BJ (cell line): ENCODE data around the gene NPC1. TPM values are rescaled to one million over a fixed set of nuclear protein-coding genes. Genes with fewer than 3 reads are reported as not detected.

Experiments used
- CTCF ChIA-PET: fragments of 350-600 bp; formaldehyde crosslinking; extraction: SDS; loops from one replicate; lab custom pipeline; 2021; ENCODE audit warnings: antibody characterized with exemption, inconsistent platforms; lab: Yijun Ruan, JAX
- POLR2A ChIA-PET: fragments of 300-600 bp; sonication (Branson Sonifier 250); formaldehyde crosslinking; extraction: SDS; loops from one replicate; lab custom pipeline; 2021; ENCODE audit warnings: antibody characterized with exemption; lab: Charles Lee
- DNase-seq: peaks from one replicate; pipeline ENCODE4 v3.0.0-alpha.2; 2011; ENCODE audit warnings: low read depth
- H3K27me3 ChIP-seq: 2 replicates; pipeline ENCODE4 v1.6.0; 2011; ENCODE audit warnings: low read length; ENCODE audit not compliant: control insufficient read depth, insufficient read depth
- H3K36me3 ChIP-seq: 2 replicates; pipeline ENCODE4 v1.5.1; 2011; ENCODE audit warnings: low read length; ENCODE audit not compliant: control insufficient read depth, insufficient read depth
- H3K4me3 ChIP-seq: 2 replicates; pipeline ENCODE4 v1.5.1; 2011; ENCODE audit warnings: low read depth, mild to moderate bottlenecking, control low read depth, low read length
- CTCF ChIP-seq: IDR thresholded peaks from 2 replicates; pipeline ENCODE4 v1.5.1; 2011; ENCODE audit warnings: low read depth, mild to moderate bottlenecking, control low read depth, inconsistent platforms, low read length, moderate library complexity; ENCODE audit not compliant: insufficient read depth
- polyA plus RNA-seq: library from polyadenylated mRNA; depleted of rRNA; stranded (reverse); fragments of >200 nt; gene quantifications from 2 replicates; pipeline ENCODE4 v1.2.3, GENCODE V29; 2011

Gene NPC1
- polyA plus RNA-seq, 1 experiment: 54.5 TPM

GRCh38 chr18:23627321-23627720 lies 41.0 kb upstream of the NPC1 start:
- ChIA-PET POLR2A (no interaction called here), CTCF (interaction anchor here (0.6 to 10.8 kb wide), 6 partner anchors 13 to 291 kb away, joined by 3 to 102 read pairs (median 4); no protein-coding TSS in a partner anchor)

GRCh38 chr18:23626451-23627279 lies 40.4 kb upstream of the NPC1 start:
- no peaks in the 10 kb centered on the region; the same call in 1 of the 2 replicates for H3K27me3 ChIP-seq
- H3K4me3 ChIP-seq: no peak overlapping the region
- no peak for TF ChIP-seq CTCF
- no peaks in the 10 kb centered on the region for H3K36me3 ChIP-seq
- ChIA-PET POLR2A (no interaction called here), CTCF (interaction anchor here (0.6 to 10.8 kb wide), 9 partner anchors 13 to 292 kb away, joined by 3 to 102 read pairs (median 4); no protein-coding TSS in a partner anchor)
- no peak for DNase-seq

More at GRCh38 chr18:23627321-23627720, 41.0 kb upstream of the NPC1 start:
- peak; percentile 65 for DNase-seq
- H3K36me3 ChIP-seq: no peaks in the 10 kb centered on the region
- no peak overlapping the region for H3K4me3 ChIP-seq
- no peaks in the 10 kb centered on the region for H3K27me3 ChIP-seq
- no peak for TF ChIP-seq CTCF

- ChIA-PET POLR2A (no interaction called here), CTCF (interaction anchor here (0.5 to 10.8 kb wide), 6 partner anchors 10 to 288 kb away, joined by 3 to 102 read pairs (median 6); no protein-coding TSS in a partner anchor)
- Histone ChIP-seq H3K36me3 (no peaks in the 10 kb centered on the region), H3K4me3 (no peak overlapping the region), H3K27me3 (peaks cover 2% of the 10 kb centered on the region)
- TF ChIP-seq CTCF: no peak
- DNase-seq: no peak
These were observed 36.7 kb upstream of the NPC1 start for GRCh38 chr18:23623040-23623439.

- H3K27me3 ChIP-seq: peaks cover 2% of the 10 kb centered on the region
- CTCF ChIA-PET: interaction anchor here (0.6 to 10.8 kb wide), 3 partner anchors 12 to 89 kb away, joined by 3 to 102 read pairs (median 10); no protein-coding TSS in a partner anchor
- H3K4me3 ChIP-seq: peak overlapping the region; percentile 40
- POLR2A ChIA-PET: no interaction called here
- DNase-seq: no peak
- TF ChIP-seq CTCF: peak; percentile 21; the same call in 1 of the 2 replicates
- H3K36me3 ChIP-seq: no peaks in the 10 kb centered on the region
These were observed 33.1 kb upstream of the NPC1 start for GRCh38 chr18:23619388-23619881.

- POLR2A ChIA-PET: no interaction called here
- Histone ChIP-seq H3K27me3 (peaks cover 2% of the 10 kb centered on the region), H3K36me3 (no peaks in the 10 kb centered on the region), H3K4me3 (peak overlapping the region; percentile 40)
- TF ChIP-seq CTCF: peak; percentile 19; the same call in 1 of the 2 replicates
- DNase-seq: no peak
- CTCF ChIA-PET: interaction anchor here (4.2 to 10.8 kb wide), 2 partner anchors 11 to 84 kb away, joined by 10 to 102 read pairs; no protein-coding TSS in a partner anchor
These were observed 32.6 kb upstream of the NPC1 start for GRCh38 chr18:23618862-23619387.
